Hepatocyte (in vitro differentiated cells): ENCODE measurements around the gene TEX51. TPM values are rescaled to one million over a fixed set of nuclear protein-coding genes. Genes with fewer than 3 reads are reported as not detected.

Experiments used
- DNase-seq: peaks from one replicate; pipeline ENCODE4 v3.0.0-alpha.2; 2016; ENCODE audit warnings: low spot score
- H2AFZ ChIP-seq: fragments of 200-600 bp; sonication (generic); 2 replicates; pipeline ENCODE4 v1.6.0; 2016; ENCODE audit warnings: antibody characterized with exemption, mild to moderate bottlenecking
- H3K27ac ChIP-seq: fragments of 200-600 bp; sonication (generic); 2 replicates; pipeline ENCODE4 v1.5.1; 2016; ENCODE audit warnings: mild to moderate bottlenecking
- H3K27me3 ChIP-seq: fragments of 200-600 bp; sonication (generic); 2 replicates; pipeline ENCODE4 v1.6.1; 2016
- H3K36me3 ChIP-seq: fragments of 200-600 bp; sonication (generic); replicated peaks from 2 replicates; pipeline ENCODE4 v1.5.1; 2016; ENCODE audit warnings: low read depth; ENCODE audit not compliant: insufficient read depth
- H3K4me1 ChIP-seq: fragments of 200-600 bp; sonication (generic); 2 replicates; pipeline ENCODE4 v1.5.1; 2016; ENCODE audit warnings: mild to moderate bottlenecking, moderate library complexity; ENCODE audit not compliant: insufficient read depth
- H3K4me2 ChIP-seq: fragments of 200-600 bp; sonication (generic); 2 replicates; pipeline ENCODE4 v1.6.0; 2016
- H3K4me3 ChIP-seq: fragments of 200-600 bp; sonication (generic); 2 replicates; pipeline ENCODE4 v1.5.1; 2016; ENCODE audit warnings: mild to moderate bottlenecking
- H3K79me2 ChIP-seq: fragments of 200-600 bp; sonication (generic); 2 replicates; pipeline ENCODE4 v1.6.0; 2017; ENCODE audit warnings: mild to moderate bottlenecking
- H3K9me2 ChIP-seq: fragments of 200-600 bp; sonication (generic); replicated peaks from 2 replicates; pipeline ENCODE4 v1.6.0; 2017; ENCODE audit warnings: mild to moderate bottlenecking; ENCODE audit not compliant: insufficient read depth
- H3K9me3 ChIP-seq: fragments of 200-600 bp; sonication (generic); 2 replicates; pipeline ENCODE4 v1.5.1; 2016; ENCODE audit warnings: low read depth, mild to moderate bottlenecking
- H4K20me1 ChIP-seq: fragments of 200-600 bp; sonication (generic); 2 replicates; pipeline ENCODE4 v1.6.0; 2016; ENCODE audit warnings: mild to moderate bottlenecking; ENCODE audit not compliant: insufficient read depth, poor library complexity, severe bottlenecking
- EZH2 ChIP-seq: fragments of 200-600 bp; sonication (generic); IDR thresholded peaks from 2 replicates; pipeline ENCODE4 v1.6.1; 2016; ENCODE audit warnings: antibody characterized with exemption, mild to moderate bottlenecking, borderline replicate concordance
- EZH2phosphoT487 ChIP-seq: fragments of 200-600 bp; sonication (generic); IDR thresholded peaks from one replicate; pipeline ENCODE4 v1.6.1; 2018; ENCODE audit warnings: antibody characterized with exemption, mild to moderate bottlenecking, low read depth, moderate library complexity; ENCODE audit not compliant: unreplicated experiment, severe bottlenecking
- WGBS: methylation state at CpG from one replicate; pipeline ENCODE4 v1.1.6; 2016; ENCODE audit warnings: low lambda C conversion rate; ENCODE audit errors: missing lambda C conversion rate; 5-methylcytosine and 5-hydroxymethylcytosine counted together
- polyA plus RNA-seq: library from polyadenylated mRNA; unstranded; fragments of >200 nt; fragmentation: Nextera tagmentation; extraction: Ambion mirVana; gene quantifications from 2 replicates; pipeline ENCODE4 v1.2.1, GENCODE V29; 2016
- total RNA-seq: library from RNA; depleted of rRNA; stranded (reverse); fragments of >200 nt; gene quantifications from 2 replicates; pipeline ENCODE4 v1.2.3, GENCODE V29; 2014
- TF ChIP-seq, protein P1 (sequence below): fragments of 200-600 bp; sonication (generic); IDR thresholded peaks from 2 replicates; pipeline ENCODE4 v1.5.1; 2016; ENCODE audit warnings: antibody characterized with exemption, mild to moderate bottlenecking; ENCODE audit not compliant: poor library complexity

Gene TEX51
- total and polyA plus RNA-seq, 2 experiments from 2014 or later = not detected

DNA sequence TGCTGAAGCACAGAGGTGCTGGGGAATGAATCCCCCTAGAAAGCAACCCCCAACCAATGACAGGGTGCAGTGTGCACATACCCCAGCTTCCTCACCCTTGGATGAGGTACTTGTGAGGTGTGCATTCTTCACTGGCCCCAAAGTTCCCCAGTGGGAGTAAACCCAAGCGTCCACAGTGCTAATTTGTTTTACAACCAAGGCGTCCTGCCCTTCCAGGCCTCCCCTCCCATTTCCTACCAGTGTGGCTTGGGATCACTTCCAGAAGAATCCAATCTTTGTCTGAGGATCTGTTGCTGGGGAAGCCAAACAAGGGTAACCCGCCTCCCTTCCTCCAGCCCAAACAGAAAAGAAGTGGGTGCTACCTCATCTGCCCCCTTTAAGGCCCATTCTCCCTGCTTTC is 40.3 kb upstream of the TEX51 start:
- no peaks in the 10 kb centered on the region for H3K36me3 ChIP-seq
- TF ChIP-seq EZH2 (no peak), EZH2phosphoT487 (no peak)
- TF ChIP-seq, protein P1, sequence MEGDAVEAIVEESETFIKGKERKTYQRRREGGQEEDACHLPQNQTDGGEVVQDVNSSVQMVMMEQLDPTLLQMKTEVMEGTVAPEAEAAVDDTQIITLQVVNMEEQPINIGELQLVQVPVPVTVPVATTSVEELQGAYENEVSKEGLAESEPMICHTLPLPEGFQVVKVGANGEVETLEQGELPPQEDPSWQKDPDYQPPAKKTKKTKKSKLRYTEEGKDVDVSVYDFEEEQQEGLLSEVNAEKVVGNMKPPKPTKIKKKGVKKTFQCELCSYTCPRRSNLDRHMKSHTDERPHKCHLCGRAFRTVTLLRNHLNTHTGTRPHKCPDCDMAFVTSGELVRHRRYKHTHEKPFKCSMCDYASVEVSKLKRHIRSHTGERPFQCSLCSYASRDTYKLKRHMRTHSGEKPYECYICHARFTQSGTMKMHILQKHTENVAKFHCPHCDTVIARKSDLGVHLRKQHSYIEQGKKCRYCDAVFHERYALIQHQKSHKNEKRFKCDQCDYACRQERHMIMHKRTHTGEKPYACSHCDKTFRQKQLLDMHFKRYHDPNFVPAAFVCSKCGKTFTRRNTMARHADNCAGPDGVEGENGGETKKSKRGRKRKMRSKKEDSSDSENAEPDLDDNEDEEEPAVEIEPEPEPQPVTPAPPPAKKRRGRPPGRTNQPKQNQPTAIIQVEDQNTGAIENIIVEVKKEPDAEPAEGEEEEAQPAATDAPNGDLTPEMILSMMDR = no peak
- H3K79me2 ChIP-seq = no peaks in the 10 kb centered on the region
- no peaks in the 10 kb centered on the region for H3K9me3 ChIP-seq
- H3K27me3 ChIP-seq = no peaks in the 10 kb centered on the region
- H3K4me3 ChIP-seq = no peak overlapping the region
- H3K4me2 ChIP-seq = no peak overlapping the region
- no peak for DNase-seq
- 75% methylated on average over 3 of the region's 3 CpGs for WGBS
- H4K20me1 ChIP-seq = no peaks in the 10 kb centered on the region
- no peak overlapping the region for H2AFZ ChIP-seq
- H3K27ac ChIP-seq = no peak overlapping the region
- H3K4me1 ChIP-seq = no peaks in the 10 kb centered on the region
- no peaks in the 10 kb centered on the region for H3K9me2 ChIP-seq

- H3K9me2 ChIP-seq = no peaks in the 10 kb centered on the region
- H3K79me2 ChIP-seq = no peaks in the 10 kb centered on the region
- no peaks in the 10 kb centered on the region for H3K36me3 ChIP-seq
- no peaks in the 10 kb centered on the region for H3K9me3 ChIP-seq
- H2AFZ ChIP-seq = no peak overlapping the region
- no peak overlapping the region for H3K4me3 ChIP-seq
- no peak overlapping the region for H3K27ac ChIP-seq
- no peaks in the 10 kb centered on the region for H3K4me1 ChIP-seq
- 60% methylated on average over 5 of the region's 5 CpGs for WGBS
- TF ChIP-seq, protein P1 = no peak
- TF ChIP-seq EZH2phosphoT487 = no peak
- TF ChIP-seq EZH2 = no peak
- no peaks in the 10 kb centered on the region for H3K27me3 ChIP-seq
- H4K20me1 ChIP-seq = no peaks in the 10 kb centered on the region
- H3K4me2 ChIP-seq = no peak overlapping the region
- no peak for DNase-seq
Measured at GRCh38 chr2:126858991-126859390, 39.7 kb upstream of the TEX51 start.

DNA sequence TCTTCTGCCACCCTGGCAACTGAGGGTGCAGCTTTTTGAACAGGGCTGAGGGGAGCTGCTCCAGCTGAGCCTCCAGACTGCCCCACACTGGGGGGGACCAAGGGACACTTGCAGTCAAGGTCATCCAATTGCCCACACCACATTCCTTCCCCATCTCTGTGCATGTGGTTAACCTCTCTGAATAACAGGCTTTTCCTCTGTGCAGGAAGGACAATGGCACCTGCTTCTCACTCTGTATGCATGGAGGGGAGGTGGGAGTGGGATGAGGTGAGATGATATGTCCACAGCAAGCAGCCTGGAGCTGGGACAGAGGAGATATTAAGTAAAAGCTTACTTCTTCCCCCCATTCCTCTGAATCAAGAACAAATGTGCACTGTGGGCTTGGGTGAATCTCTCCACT is 39.1 kb upstream of the TEX51 start:
- H4K20me1 ChIP-seq = no peaks in the 10 kb centered on the region
- H3K9me2 ChIP-seq = no peaks in the 10 kb centered on the region
- no peaks in the 10 kb centered on the region for H3K27me3 ChIP-seq
- no peak overlapping the region for H3K4me3 ChIP-seq
- H2AFZ ChIP-seq = no peak overlapping the region
- no peaks in the 10 kb centered on the region for H3K9me3 ChIP-seq
- DNase-seq = no peak
- H3K79me2 ChIP-seq = no peaks in the 10 kb centered on the region
- H3K4me1 ChIP-seq = no peaks in the 10 kb centered on the region
- no peaks in the 10 kb centered on the region for H3K36me3 ChIP-seq
- no peak overlapping the region for H3K27ac ChIP-seq
- TF ChIP-seq EZH2 = no peak
- no peak for TF ChIP-seq EZH2phosphoT487
- TF ChIP-seq, protein P1 = no peak
- H3K4me2 ChIP-seq = no peak overlapping the region

DNA sequence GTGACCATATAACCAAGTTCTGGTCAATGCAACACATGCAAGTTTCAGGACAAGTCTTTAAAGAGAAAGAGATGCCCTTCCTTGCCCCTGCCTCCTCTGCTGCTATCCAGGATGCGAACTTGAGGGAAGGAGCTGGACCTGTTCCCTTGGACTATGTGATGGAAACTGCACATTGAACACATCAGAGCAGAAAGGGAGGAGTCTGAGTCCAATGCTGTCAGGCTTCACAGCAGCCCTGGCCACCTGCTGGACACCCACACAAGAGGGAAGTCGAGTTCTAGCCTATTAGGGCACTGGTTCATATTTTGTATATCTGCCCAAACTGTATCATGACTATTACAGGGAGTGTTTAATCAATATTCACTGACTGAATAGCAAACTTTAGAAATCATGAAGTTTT is 38.3 kb upstream of the TEX51 start:
- Histone ChIP-seq H3K4me3 (no peak overlapping the region), H2AFZ (no peak overlapping the region), H3K27ac (no peak overlapping the region), H3K36me3 (no peaks in the 10 kb centered on the region), H4K20me1 (no peaks in the 10 kb centered on the region), H3K79me2 (no peaks in the 10 kb centered on the region), H3K4me1 (no peaks in the 10 kb centered on the region), H3K4me2 (no peak overlapping the region), H3K27me3 (no peaks in the 10 kb centered on the region), H3K9me2 (no peaks in the 10 kb centered on the region), H3K9me3 (no peaks in the 10 kb centered on the region)
- TF ChIP-seq, protein P1 = no peak
- no peak for TF ChIP-seq EZH2
- no peak for TF ChIP-seq EZH2phosphoT487
- WGBS = 73% methylated on average over 2 of the region's 2 CpGs
- DNase-seq = no peak
